ENCODE data around the gene KRT75. TPM values are rescaled to one million over a fixed set of nuclear protein-coding genes. Genes with fewer than 3 reads are reported as not detected.

Gene KRT75
- polyA plus RNA-seq, 1 donor = not detected

DNA sequence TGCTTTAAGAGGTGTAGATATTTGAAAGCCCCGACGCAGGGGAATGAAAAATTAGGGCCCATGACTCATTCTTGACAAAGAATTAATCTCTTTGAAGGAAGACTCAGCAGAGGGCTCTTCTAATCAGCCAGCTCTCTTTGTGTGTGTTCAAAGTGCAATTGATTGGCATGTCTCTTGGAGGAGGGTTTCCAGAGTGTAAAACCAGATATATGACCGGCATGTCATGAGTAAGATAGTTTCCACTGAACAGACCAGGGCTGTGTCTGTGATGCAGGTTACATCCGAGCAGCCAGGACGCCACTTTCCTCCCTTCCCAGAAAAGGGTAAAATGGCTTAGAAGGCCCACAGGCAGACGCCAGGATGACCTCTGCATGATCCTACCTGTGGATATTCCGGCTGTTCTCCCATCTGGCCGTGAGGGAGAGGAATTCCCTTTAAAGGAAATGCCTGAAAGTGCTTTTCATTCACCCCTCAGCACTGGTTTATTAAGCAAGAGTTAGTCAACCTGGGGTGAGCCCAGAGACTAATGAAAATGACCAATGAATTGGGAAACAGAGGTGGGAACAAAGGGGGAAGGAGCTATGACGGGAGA, 7.2 kb upstream of the KRT75 start:
- Histone ChIP-seq H3K27ac (ENCODE audit: low read length) (no peak overlapping the region), H3K36me3 (ENCODE audit: control insufficient read depth, insufficient read depth, low read length) (no peaks in the 10 kb centered on the region), H3K27me3 (ENCODE audit: control insufficient read depth, insufficient read depth, low read length) (peaks cover 3% of the 10 kb centered on the region), H3K4me1 (ENCODE audit: control insufficient read depth, insufficient read depth, low read length) (no peaks in the 10 kb centered on the region), H3K4me3 (ENCODE audit: low read length) (no peak overlapping the region), H3K9me3 (ENCODE audit: control insufficient read depth, low read depth, low read length) (no peaks in the 10 kb centered on the region)
- WGBS (ENCODE audit: insufficient coverage, low lambda C conversion rate) = 100% methylated on average over 1 of the region's 9 CpGs
- peak in 1 of 2 donors; percentile 59 for DNase-seq

DNA sequence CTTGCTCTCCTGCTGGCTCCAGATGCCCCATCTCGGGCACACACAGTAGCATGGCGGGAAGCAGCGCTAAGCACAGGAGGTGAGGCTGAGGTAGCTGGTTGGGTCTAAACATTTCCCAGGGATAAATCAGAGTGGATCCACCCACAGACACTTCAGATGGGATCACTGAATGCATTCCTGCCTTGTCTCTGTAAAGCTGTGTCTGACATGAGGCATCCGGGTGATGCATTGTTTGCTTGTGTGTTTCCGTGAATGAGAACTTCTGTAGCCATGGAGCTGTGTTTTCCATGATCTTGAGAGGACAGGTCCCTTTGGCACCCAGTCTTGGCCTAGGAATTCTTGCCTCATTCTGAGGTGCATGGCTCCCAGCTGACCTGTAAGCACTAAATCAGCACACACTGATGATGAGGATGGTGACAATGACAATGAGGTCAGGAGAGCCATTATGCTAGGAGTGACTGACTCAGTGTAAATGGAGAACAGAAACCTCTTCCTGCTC, 6.7 kb upstream of the KRT75 start:
- Histone ChIP-seq H3K4me3 (ENCODE audit: low read length) (no peak overlapping the region), H3K9me3 (ENCODE audit: control insufficient read depth, low read depth, low read length) (no peaks in the 10 kb centered on the region), H3K27ac (ENCODE audit: low read length) (no peak overlapping the region), H3K4me1 (ENCODE audit: control insufficient read depth, insufficient read depth, low read length) (no peaks in the 10 kb centered on the region), H3K27me3 (ENCODE audit: control insufficient read depth, insufficient read depth, low read length) (peaks cover 3% of the 10 kb centered on the region), H3K36me3 (ENCODE audit: control insufficient read depth, insufficient read depth, low read length) (no peaks in the 10 kb centered on the region)
- no CpG with 5 or more reads among the region's 5 CpGs for WGBS (ENCODE audit: insufficient coverage, low lambda C conversion rate)
- DNase-seq = no peak

DNA sequence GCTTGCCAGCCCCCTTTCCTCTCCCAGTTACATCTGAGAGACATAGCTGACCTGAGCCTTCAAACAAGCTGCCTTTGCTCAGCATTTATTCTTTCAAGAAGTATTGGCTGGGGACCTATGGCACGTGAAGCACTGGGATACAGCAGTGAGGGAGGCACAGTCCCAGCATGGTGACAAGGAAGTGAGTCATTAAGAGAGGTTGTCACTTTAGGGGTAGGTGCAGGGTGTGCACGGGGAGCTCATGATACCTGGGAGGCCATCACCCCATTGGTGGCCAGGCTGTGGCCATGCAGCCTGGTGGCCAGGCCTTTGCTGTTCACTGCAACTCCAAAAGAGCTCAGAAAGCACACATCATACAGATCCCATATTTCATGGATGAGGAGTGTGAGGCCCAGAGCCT, 5.7 kb upstream of the KRT75 start:
- Histone ChIP-seq H3K36me3 (ENCODE audit: control insufficient read depth, insufficient read depth, low read length) (no peaks in the 10 kb centered on the region), H3K4me3 (ENCODE audit: low read length) (no peak overlapping the region), H3K27me3 (ENCODE audit: control insufficient read depth, insufficient read depth, low read length) (peaks cover 3% of the 10 kb centered on the region), H3K27ac (ENCODE audit: low read length) (no peak overlapping the region), H3K4me1 (ENCODE audit: control insufficient read depth, insufficient read depth, low read length) (no peaks in the 10 kb centered on the region), H3K9me3 (ENCODE audit: control insufficient read depth, low read depth, low read length) (no peaks in the 10 kb centered on the region)
- no CpG with 5 or more reads among the region's 2 CpGs for WGBS (ENCODE audit: insufficient coverage, low lambda C conversion rate)
- no peak for DNase-seq

DNA sequence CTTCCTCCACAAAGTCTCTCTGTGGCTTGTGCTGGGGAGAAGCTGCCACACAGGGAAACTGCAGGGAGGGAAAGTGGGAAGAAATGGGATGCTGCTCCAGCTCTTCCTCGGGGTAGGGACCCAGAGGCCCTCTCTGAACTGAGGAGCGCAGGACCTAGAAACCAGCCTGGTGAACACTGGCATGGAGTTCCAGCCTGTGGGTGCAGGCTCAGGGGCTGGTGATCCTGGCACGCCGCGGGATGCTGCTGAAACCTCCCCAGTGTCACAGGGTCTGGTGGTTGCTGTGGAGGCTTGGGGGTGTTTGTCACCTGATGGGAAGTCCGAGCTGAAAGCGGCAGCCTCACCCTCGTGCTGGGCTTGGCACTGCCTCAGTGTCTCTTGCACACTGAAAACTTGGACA, 5.2 kb upstream of the KRT75 start:
- WGBS (ENCODE audit: insufficient coverage, low lambda C conversion rate) = no CpG with 5 or more reads among the region's 8 CpGs

DNA sequence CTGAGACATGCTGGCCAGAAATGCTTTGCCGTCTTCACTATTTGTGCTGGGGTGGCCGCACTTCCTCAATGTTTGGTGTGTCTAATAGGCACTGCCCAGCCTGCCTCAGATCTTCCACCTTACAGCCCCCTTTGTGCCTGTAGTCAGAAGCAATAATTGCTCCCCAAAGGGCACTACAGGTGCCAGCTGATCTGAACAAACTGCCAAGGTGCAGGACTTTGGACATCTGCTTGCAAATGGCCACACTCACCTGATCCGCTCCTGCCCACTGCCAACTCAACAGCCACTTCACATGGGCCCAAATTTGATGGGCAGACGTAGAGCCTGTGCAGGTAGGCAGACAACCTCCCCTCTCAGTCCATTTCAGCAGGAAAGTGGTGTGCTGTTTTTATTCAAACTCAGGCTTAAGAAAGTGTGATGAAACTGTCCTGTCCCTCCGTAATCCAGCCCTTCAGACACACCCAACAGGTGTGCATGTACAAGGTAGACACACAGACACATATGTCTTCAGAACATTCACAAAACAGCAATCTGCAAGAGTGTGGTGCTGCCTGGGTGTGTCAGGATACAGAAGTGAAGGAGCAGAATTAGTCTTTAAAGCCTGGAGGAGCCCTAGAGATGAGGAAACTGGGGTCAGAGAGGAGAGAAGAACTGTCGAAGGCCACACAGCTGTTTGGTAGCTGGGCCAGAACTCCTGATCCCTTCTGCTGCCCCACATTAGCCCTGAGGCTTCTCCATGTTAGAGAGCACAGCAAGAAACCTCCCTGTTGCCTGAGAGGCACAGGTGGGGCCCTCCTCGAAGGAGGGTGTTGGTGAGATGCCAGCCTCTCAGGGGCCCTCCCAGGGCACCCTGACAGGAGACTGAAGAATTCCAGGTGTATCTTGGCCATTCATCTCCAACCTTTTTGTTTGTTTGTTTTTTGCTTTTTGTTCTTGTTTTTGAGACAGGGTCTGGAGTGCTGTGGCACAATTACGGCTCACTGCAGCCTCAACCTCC, 4.4 kb upstream of the KRT75 start:
- Histone ChIP-seq H3K27me3 (ENCODE audit: control insufficient read depth, insufficient read depth, low read length) (peaks cover 3% of the 10 kb centered on the region), H3K4me1 (ENCODE audit: control insufficient read depth, insufficient read depth, low read length) (no peaks in the 10 kb centered on the region), H3K9me3 (ENCODE audit: control insufficient read depth, low read depth, low read length) (no peaks in the 10 kb centered on the region), H3K27ac (ENCODE audit: low read length) (no peak overlapping the region), H3K36me3 (ENCODE audit: control insufficient read depth, insufficient read depth, low read length) (no peaks in the 10 kb centered on the region), H3K4me3 (ENCODE audit: low read length) (no peak overlapping the region)
- no peak for DNase-seq
- WGBS (ENCODE audit: insufficient coverage, low lambda C conversion rate) = no CpG with 5 or more reads among the region's 8 CpGs

More for the DNA sequence above, 5.2 kb upstream of the KRT75 start:
- no peak for DNase-seq
- Histone ChIP-seq H3K4me1 (ENCODE audit: control insufficient read depth, insufficient read depth, low read length) (no peaks in the 10 kb centered on the region), H3K27ac (ENCODE audit: low read length) (no peak overlapping the region), H3K4me3 (ENCODE audit: low read length) (no peak overlapping the region), H3K27me3 (ENCODE audit: control insufficient read depth, insufficient read depth, low read length) (peaks cover 3% of the 10 kb centered on the region), H3K9me3 (ENCODE audit: control insufficient read depth, low read depth, low read length) (no peaks in the 10 kb centered on the region), H3K36me3 (ENCODE audit: control insufficient read depth, insufficient read depth, low read length) (no peaks in the 10 kb centered on the region)

DNA sequence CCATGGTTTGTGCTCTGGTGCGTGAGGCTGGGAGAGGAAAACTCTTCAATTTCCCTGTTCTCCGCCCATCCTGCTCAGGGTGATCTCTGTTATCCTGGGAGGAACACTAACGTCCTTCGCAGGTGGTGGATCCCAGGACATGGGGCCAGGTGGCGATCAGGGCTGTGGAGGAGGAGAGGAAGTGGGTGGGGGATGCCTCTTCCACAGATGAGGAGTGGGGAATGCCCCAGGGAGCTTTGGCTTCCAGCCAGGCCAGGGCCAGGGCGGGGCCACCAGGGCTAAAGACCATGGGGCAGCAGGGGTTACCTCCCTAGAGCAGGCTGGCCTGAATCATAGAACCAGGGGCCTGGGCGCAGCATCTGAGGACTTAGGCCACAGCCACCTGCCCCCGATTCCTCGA, 3.3 kb upstream of the KRT75 start:
- no peak for DNase-seq
- H3K27ac ChIP-seq (ENCODE audit: low read length) = no peak overlapping the region
- H3K4me1 ChIP-seq (ENCODE audit: control insufficient read depth, insufficient read depth, low read length) = no peaks in the 10 kb centered on the region
- H3K36me3 ChIP-seq (ENCODE audit: control insufficient read depth, insufficient read depth, low read length) = no peaks in the 10 kb centered on the region
- H3K9me3 ChIP-seq (ENCODE audit: control insufficient read depth, low read depth, low read length) = no peaks in the 10 kb centered on the region
- peaks cover 3% of the 10 kb centered on the region for H3K27me3 ChIP-seq (ENCODE audit: control insufficient read depth, insufficient read depth, low read length)
- no peak overlapping the region for H3K4me3 ChIP-seq (ENCODE audit: low read length)
- no CpG with 5 or more reads among the region's 9 CpGs for WGBS (ENCODE audit: insufficient coverage, low lambda C conversion rate)

DNA sequence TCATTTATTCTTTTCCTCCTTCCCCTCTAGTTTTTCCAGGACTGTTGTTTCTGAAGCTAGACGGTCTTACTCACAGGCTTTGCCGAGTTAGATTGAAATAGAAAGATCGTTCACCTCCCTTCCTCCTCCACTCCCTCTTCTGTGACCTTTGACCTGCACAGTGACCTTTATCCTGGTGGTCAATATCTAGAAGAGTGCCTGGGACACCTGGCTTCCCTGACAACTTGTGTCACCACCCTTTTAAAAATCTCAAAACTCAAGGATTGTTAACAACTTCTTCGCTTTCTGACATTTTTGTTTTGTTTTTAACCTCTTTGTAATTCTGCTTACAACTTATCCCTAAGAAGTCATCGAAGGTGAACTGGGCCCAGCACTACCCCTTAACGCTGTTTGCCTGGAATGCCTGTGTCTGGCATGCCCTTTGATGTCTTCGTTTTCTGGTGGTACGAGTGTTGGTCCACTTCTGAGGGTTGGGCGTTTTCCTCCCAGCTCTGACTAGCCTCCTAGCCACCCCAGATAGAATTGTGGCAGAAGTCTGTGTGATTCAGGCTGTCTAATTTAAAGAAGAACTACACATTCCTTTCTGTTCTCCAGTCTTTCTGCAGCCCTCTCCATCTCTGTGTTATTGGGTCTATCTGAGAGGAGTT, 2.8 kb upstream of the KRT75 start:
- Histone ChIP-seq H3K27me3 (ENCODE audit: control insufficient read depth, insufficient read depth, low read length) (peaks cover 3% of the 10 kb centered on the region), H3K27ac (ENCODE audit: low read length) (no peak overlapping the region), H3K9me3 (ENCODE audit: control insufficient read depth, low read depth, low read length) (no peaks in the 10 kb centered on the region), H3K4me1 (ENCODE audit: control insufficient read depth, insufficient read depth, low read length) (no peaks in the 10 kb centered on the region), H3K36me3 (ENCODE audit: control insufficient read depth, insufficient read depth, low read length) (no peaks in the 10 kb centered on the region), H3K4me3 (ENCODE audit: low read length) (no peak overlapping the region)
- 63% methylated on average over 3 of the region's 9 CpGs for WGBS (ENCODE audit: insufficient coverage, low lambda C conversion rate)
- no peak for DNase-seq

DNA sequence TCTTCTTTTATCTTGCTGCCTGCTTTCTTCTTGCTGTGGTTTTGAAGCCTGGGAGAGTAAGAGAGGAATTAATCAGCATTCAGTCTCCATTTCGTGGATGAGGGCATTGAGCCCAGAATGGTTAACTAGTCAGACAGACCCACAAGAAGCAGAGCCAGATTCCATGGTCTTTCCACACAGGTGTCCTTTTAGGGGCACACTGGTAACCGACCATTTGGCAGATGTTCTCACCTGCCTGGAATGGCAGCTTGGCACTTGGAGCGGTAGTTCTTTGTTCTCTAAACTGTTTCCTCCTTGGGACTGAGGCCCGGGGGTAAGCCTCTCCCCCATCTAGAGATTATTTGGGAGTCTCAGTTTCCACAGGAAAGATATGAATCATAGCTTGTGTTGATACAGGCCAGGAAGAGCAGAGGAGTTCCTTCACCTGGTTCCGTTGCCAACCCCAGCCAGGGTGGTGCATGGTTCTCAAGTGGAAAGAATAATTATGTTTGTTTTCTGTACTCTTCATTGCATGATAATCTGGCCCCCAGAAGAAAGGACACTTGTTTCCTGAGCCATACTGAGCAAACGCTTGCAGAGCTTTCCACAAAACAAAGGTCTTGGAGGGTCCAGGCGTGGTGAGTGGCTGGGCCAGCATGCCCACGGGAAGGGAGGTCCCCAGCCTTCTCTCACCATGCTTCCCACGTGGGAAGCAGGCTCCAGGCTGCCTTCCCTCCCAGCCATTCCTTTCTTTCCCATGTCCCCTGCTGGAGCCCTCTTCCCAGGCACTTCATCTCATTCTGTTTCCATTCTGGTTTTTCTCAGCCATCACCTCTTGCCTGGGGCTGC, 2.0 kb upstream of the KRT75 start:
- WGBS (ENCODE audit: insufficient coverage, low lambda C conversion rate) = 14% methylated on average over 1 of the region's 9 CpGs
- Histone ChIP-seq H3K27ac (ENCODE audit: low read length) (no peak overlapping the region), H3K9me3 (ENCODE audit: control insufficient read depth, low read depth, low read length) (no peaks in the 10 kb centered on the region), H3K4me1 (ENCODE audit: control insufficient read depth, insufficient read depth, low read length) (no peaks in the 10 kb centered on the region), H3K36me3 (ENCODE audit: control insufficient read depth, insufficient read depth, low read length) (no peaks in the 10 kb centered on the region), H3K4me3 (ENCODE audit: low read length) (no peak overlapping the region), H3K27me3 (ENCODE audit: control insufficient read depth, insufficient read depth, low read length) (peaks cover 3% of the 10 kb centered on the region)
- DNase-seq = no peak

DNA sequence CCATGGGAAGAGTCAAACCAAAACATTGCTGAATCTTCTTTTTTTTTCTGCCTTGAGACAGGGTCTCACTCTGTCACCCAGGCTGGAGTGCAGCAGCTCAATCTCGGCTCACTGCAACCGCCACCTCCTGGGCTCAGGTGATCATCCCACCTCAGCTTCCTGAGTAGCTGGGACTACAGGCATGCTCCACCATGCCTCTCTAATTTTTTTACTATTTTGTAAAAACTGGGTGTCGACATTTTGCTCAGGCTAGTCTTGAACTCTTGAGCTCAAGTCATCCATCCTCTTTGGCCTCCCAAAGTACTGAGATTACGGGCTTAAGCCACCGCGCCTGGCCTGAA, 1.5 kb upstream of the KRT75 start:
- DNase-seq = no peak
- H3K27ac ChIP-seq (ENCODE audit: low read length) = no peak overlapping the region
- peaks cover 5% of the 10 kb centered on the region for H3K27me3 ChIP-seq (ENCODE audit: control insufficient read depth, insufficient read depth, low read length)
- no peak overlapping the region for H3K4me3 ChIP-seq (ENCODE audit: low read length)
- no peaks in the 10 kb centered on the region for H3K4me1 ChIP-seq (ENCODE audit: control insufficient read depth, insufficient read depth, low read length)
- H3K36me3 ChIP-seq (ENCODE audit: control insufficient read depth, insufficient read depth, low read length) = no peaks in the 10 kb centered on the region
- WGBS (ENCODE audit: insufficient coverage, low lambda C conversion rate) = 75% methylated on average over 1 of the region's 6 CpGs
- H3K9me3 ChIP-seq (ENCODE audit: control insufficient read depth, low read depth, low read length) = no peaks in the 10 kb centered on the region

Measured in large intestine (tissue), 3 donors.